Neural progenitor cell (in vitro differentiated cells): ENCODE results near the gene RAET1G.

Source experiments
- EZH2 ChIP-seq: fragments of 200-600 bp; sonication (generic); IDR thresholded peaks from 2 replicates; pipeline ENCODE4 v1.6.1; 2017; ENCODE audit warnings: antibody characterized with exemption, mild to moderate bottlenecking, moderate library complexity
- EZH2phosphoT487 ChIP-seq: fragments of 200-600 bp; sonication (generic); IDR thresholded peaks from 2 replicates; pipeline ENCODE4 v1.6.1; 2017; ENCODE audit warnings: antibody characterized with exemption
- TF ChIP-seq, protein P1 (sequence below): fragments of 200-600 bp; sonication (generic); IDR thresholded peaks from 2 replicates; pipeline ENCODE4 v1.5.1; 2017; ENCODE audit warnings: antibody characterized with exemption, mild to moderate bottlenecking

DNA sequence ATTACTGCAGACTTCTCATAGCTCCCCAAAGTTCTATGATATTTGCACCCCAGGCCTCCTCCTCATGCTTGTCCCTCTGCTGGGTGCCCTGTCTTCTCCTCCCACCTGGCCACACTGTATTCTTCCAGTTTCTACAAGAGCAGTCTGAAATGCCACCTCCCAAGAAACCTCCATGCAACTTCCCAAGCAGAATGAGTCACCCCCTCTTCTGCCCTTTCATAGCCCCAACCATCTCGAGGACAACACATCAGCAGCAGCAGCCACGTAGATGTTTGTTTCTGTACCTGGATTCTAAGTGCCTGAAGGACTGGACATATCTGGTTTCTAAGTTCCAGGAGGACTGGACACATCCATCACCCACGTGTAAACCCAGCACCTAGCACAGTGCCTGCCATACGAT lies 12.3 kb upstream of the RAET1G start:
- TF ChIP-seq, protein P1, sequence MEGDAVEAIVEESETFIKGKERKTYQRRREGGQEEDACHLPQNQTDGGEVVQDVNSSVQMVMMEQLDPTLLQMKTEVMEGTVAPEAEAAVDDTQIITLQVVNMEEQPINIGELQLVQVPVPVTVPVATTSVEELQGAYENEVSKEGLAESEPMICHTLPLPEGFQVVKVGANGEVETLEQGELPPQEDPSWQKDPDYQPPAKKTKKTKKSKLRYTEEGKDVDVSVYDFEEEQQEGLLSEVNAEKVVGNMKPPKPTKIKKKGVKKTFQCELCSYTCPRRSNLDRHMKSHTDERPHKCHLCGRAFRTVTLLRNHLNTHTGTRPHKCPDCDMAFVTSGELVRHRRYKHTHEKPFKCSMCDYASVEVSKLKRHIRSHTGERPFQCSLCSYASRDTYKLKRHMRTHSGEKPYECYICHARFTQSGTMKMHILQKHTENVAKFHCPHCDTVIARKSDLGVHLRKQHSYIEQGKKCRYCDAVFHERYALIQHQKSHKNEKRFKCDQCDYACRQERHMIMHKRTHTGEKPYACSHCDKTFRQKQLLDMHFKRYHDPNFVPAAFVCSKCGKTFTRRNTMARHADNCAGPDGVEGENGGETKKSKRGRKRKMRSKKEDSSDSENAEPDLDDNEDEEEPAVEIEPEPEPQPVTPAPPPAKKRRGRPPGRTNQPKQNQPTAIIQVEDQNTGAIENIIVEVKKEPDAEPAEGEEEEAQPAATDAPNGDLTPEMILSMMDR: no peak
- TF ChIP-seq EZH2 (no peak), EZH2phosphoT487 (no peak)
